Osteocyte (in vitro differentiated cells): ENCODE measurements around the gene RIC1. TPM values are rescaled to one million over a fixed set of nuclear protein-coding genes. Genes with fewer than 3 reads are reported as not detected.

Experiments
- DNase-seq: peaks from one replicate; pipeline ENCODE4 v3.0.0; 2021; ENCODE audit warnings: mixed read lengths; ENCODE audit not compliant: unreplicated experiment; ENCODE audit errors: extremely low spot score
- H3K27ac Mint-ChIP-seq: one replicate; pipeline ENCODE4 v1.8.0; 2021; ENCODE audit warnings: mild to moderate bottlenecking, mixed read lengths; ENCODE audit not compliant: unreplicated experiment
- H3K27me3 Mint-ChIP-seq: one replicate; pipeline ENCODE4 v1.8.0; 2021; ENCODE audit warnings: mixed read lengths; ENCODE audit not compliant: unreplicated experiment
- H3K36me3 Mint-ChIP-seq: one replicate; pipeline ENCODE4 v1.8.0; 2021; ENCODE audit warnings: mixed read lengths; ENCODE audit not compliant: unreplicated experiment
- H3K4me1 Mint-ChIP-seq: one replicate; pipeline ENCODE4 v1.8.0; 2021; ENCODE audit warnings: mixed read lengths; ENCODE audit not compliant: unreplicated experiment
- H3K4me3 Mint-ChIP-seq: one replicate; pipeline ENCODE4 v1.8.0; 2021; ENCODE audit warnings: mild to moderate bottlenecking, moderate library complexity, mixed read lengths; ENCODE audit not compliant: unreplicated experiment
- H3K9me3 Mint-ChIP-seq: one replicate; pipeline ENCODE4 v1.8.0; 2021; ENCODE audit warnings: mixed read lengths; ENCODE audit not compliant: unreplicated experiment
- total RNA-seq: library from RNA; stranded (reverse); gene quantifications from 2 replicates; pipeline ENCODE4 v1.2.1, GENCODE V29; 2021
- TF ChIP-seq, protein P1 (sequence below): fragments of 200-600 bp; sonication (generic); IDR thresholded peaks from 2 replicates; pipeline ENCODE4 v1.5.0; 2021; ENCODE audit warnings: antibody characterized with exemption, mild to moderate bottlenecking, moderate library complexity

Gene RIC1
- total RNA-seq, 1 donor from 2014 or later: 52.4 TPM

- Mint-ChIP-seq H3K36me3 (peaks cover 22% of the 10 kb centered on the region), H3K27ac (no peak overlapping the region), H3K4me1 (peaks cover 37% of the 10 kb centered on the region), H3K9me3 (no peaks in the 10 kb centered on the region), H3K27me3 (no peaks in the 10 kb centered on the region), H3K4me3 (no peak overlapping the region)
- TF ChIP-seq, protein P1, sequence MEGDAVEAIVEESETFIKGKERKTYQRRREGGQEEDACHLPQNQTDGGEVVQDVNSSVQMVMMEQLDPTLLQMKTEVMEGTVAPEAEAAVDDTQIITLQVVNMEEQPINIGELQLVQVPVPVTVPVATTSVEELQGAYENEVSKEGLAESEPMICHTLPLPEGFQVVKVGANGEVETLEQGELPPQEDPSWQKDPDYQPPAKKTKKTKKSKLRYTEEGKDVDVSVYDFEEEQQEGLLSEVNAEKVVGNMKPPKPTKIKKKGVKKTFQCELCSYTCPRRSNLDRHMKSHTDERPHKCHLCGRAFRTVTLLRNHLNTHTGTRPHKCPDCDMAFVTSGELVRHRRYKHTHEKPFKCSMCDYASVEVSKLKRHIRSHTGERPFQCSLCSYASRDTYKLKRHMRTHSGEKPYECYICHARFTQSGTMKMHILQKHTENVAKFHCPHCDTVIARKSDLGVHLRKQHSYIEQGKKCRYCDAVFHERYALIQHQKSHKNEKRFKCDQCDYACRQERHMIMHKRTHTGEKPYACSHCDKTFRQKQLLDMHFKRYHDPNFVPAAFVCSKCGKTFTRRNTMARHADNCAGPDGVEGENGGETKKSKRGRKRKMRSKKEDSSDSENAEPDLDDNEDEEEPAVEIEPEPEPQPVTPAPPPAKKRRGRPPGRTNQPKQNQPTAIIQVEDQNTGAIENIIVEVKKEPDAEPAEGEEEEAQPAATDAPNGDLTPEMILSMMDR: no peak
- DNase-seq: no peak
Observed at GRCh38 chr9:5698004-5698403, 69.1 kb downstream of the RIC1 start.

DNA sequence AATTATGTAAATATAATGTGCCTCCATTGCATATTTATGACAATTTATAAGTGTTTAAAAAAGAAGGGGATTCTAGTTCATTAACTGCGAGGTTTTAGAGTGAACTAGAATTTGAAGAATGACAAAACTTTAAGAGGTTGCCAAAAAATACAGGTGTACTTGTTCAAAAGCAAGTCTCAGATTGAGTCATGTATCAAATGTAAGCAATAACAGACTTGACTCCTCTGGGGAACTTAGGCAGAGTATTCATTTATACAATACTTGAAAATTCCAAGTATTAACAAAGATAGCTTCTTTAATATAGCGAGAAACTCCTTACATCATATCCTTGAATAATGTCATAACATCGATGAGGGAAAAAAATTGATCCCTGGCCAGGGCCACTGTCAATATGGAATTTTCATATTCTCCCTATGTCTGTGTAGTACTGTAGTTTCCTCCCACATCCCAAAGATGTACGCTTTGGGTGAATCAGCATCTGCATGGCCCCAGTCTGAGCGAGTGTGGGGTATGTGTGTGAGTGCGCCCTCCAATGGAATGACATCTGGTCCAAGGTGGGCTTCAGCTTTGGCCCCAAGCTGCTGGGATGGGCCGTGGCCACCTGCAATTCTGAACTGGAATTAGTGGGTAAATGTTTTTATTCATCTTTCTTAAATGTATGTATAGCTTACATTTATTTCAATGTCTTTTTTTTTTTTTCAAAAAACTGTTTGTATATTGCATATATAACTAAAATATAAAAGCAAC lies 70.1 kb downstream of the RIC1 start:
- Mint-ChIP-seq H3K36me3 (peaks cover 27% of the 10 kb centered on the region), H3K4me3 (no peak overlapping the region), H3K27me3 (no peaks in the 10 kb centered on the region), H3K9me3 (no peaks in the 10 kb centered on the region), H3K27ac (peak overlapping the region; percentile 19), H3K4me1 (peaks cover 34% of the 10 kb centered on the region)
- TF ChIP-seq, protein P1: no peak
- no peak for DNase-seq

GRCh38 chr9:5708414-5708813 lies 79.5 kb downstream of the RIC1 start:
- Mint-ChIP-seq H3K36me3 (peaks cover 62% of the 10 kb centered on the region), H3K27ac (no peak overlapping the region), H3K4me1 (peaks cover 31% of the 10 kb centered on the region), H3K9me3 (peaks cover 40% of the 10 kb centered on the region), H3K27me3 (no peaks in the 10 kb centered on the region), H3K4me3 (no peak overlapping the region)
- TF ChIP-seq, protein P1: no peak
- no peak for DNase-seq

GRCh38 chr9:5712651-5713390 lies 83.9 kb downstream of the RIC1 start:
- Mint-ChIP-seq H3K36me3 (peaks cover 63% of the 10 kb centered on the region), H3K27ac (peak overlapping the region; percentile 74), H3K27me3 (no peaks in the 10 kb centered on the region), H3K9me3 (peaks cover 33% of the 10 kb centered on the region), H3K4me3 (no peak overlapping the region), H3K4me1 (peaks cover 52% of the 10 kb centered on the region)
- no peak for DNase-seq
- TF ChIP-seq, protein P1: no peak
